Dedifferentiated amniotic fluid mesenchymal stem cell (primary cell): ENCODE measurements around the gene ATRNL1.

ENCODE experiments used
- DNase-seq: peaks from one replicate; pipeline ENCODE4 v3.0.0-alpha.2; 2016; ENCODE audit errors: extremely low spot score

The ATRNL1 gene

GRCh38 chr10:115948465-115948864 lies 855.3 kb downstream of the ATRNL1 start:
- no peak for DNase-seq

GRCh38 chr10:115949282-115949844 lies 856.2 kb downstream of the ATRNL1 start:
- no peak for DNase-seq

- no peak for DNase-seq
Observed at GRCh38 chr10:115950320-115950719, 857.2 kb downstream of the ATRNL1 start.

GRCh38 chr10:115951242-115951641 lies 858.1 kb downstream of the ATRNL1 start:
- DNase-seq = no peak

GRCh38 chr10:115953281-115953680 lies 860.1 kb downstream of the ATRNL1 start:
- DNase-seq = no peak

GRCh38 chr10:115953968-115954367 lies 860.8 kb downstream of the ATRNL1 start:
- DNase-seq = no peak

GRCh38 chr10:115956225-115957011 lies 863.3 kb downstream of the ATRNL1 start:
- no peak for DNase-seq

GRCh38 chr10:115957012-115957399 lies 863.8 kb downstream of the ATRNL1 start:
- DNase-seq = no peak

GRCh38 chr10:115957786-115958442 lies 864.7 kb downstream of the ATRNL1 start:
- no peak for DNase-seq

- DNase-seq = no peak
Observed at GRCh38 chr10:115963848-115964247, 870.7 kb downstream of the ATRNL1 start.

- no peak for DNase-seq
Observed at GRCh38 chr10:115964827-115965226, 871.7 kb downstream of the ATRNL1 start.

- DNase-seq = no peak
Observed at GRCh38 chr10:115965376-115965775, 872.2 kb downstream of the ATRNL1 start.

- DNase-seq = no peak
Observed at GRCh38 chr10:115968236-115968635, 875.1 kb downstream of the ATRNL1 start.

- DNase-seq = no peak
Observed at GRCh38 chr10:115969591-115969990, 876.4 kb downstream of the ATRNL1 start.

GRCh38 chr10:115971921-115972320 lies 878.8 kb downstream of the ATRNL1 start:
- DNase-seq = no peak

GRCh38 chr10:115972426-115972825 lies 879.3 kb downstream of the ATRNL1 start:
- no peak for DNase-seq

GRCh38 chr10:115974351-115974750 lies 881.2 kb downstream of the ATRNL1 start:
- DNase-seq = no peak

GRCh38 chr10:115974816-115975430 lies 881.8 kb downstream of the ATRNL1 start:
- DNase-seq = no peak

- no peak for DNase-seq
Observed at GRCh38 chr10:115975506-115975905, 882.3 kb downstream of the ATRNL1 start.

GRCh38 chr10:115976342-115976741 lies 883.2 kb downstream of the ATRNL1 start:
- no peak for DNase-seq

- DNase-seq = no peak
Observed at GRCh38 chr10:115977855-115978254, 884.7 kb downstream of the ATRNL1 start.

- no peak for DNase-seq
Observed at GRCh38 chr10:115979576-115979975, 886.4 kb downstream of the ATRNL1 start.

GRCh38 chr10:115980470-115980869 lies 887.3 kb downstream of the ATRNL1 start:
- no peak for DNase-seq
